ENCODE measurements around the gene SEZ6L.

The SEZ6L gene

DNA sequence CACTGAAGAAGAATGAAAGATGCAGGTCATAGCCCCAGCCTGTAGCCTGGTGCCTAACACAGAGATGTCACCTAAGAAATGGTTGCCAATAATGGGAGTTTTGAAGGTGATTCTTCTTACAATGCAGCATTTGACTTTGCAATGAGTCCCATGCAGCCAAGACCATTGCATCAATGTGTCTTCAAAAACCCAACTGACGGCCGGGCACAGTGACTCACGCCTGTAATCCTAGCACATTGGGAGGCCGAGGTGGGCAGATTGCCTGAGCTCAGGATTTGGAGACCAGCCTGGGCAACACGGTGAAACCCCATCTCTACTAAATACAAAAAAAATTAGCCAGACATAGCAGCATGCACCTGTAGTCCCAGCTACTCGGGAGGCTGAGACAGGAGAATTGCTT lies 170.5 kb downstream of the SEZ6L start:
- DNase-seq (ENCODE audit: low read depth, low spot score), result no peak
- H3K4me3 ChIP-seq (ENCODE audit: low read depth, low read length), result no peak overlapping the region
- TF ChIP-seq CTCF (IDR thresholded peaks at IDR 0.05; ENCODE audit: insufficient read depth, low read length, missing control alignments), result no peak
- ChIA-PET POLR2A (no interaction called here), CTCF (interaction anchor here (3.7 kb wide), 1 partner anchor 8 kb away, joined by 16 read pairs; no protein-coding TSS in a partner anchor)

GRCh38 chr22:26342745-26343410 lies 173.6 kb downstream of the SEZ6L start:
- ChIA-PET POLR2A (no interaction called here), CTCF (interaction anchor here (1.4 to 5.3 kb wide), 2 partner anchors 11 to 22 kb away, joined by 3 to 32 read pairs; no protein-coding TSS in a partner anchor)
- H3K4me3 ChIP-seq (ENCODE audit: low read depth, low read length), result no peak overlapping the region
- no peak for DNase-seq (ENCODE audit: low read depth, low spot score)
- no peak for TF ChIP-seq CTCF (IDR thresholded peaks at IDR 0.05; ENCODE audit: insufficient read depth, low read length, missing control alignments)

- H3K4me3 ChIP-seq (ENCODE audit: low read depth, low read length), result no peak overlapping the region
- ChIA-PET POLR2A (no interaction called here), CTCF (interaction anchor here (0.9 to 5.3 kb wide), 3 partner anchors 10 to 14 kb away, joined by 3 to 32 read pairs (median 4); no protein-coding TSS in a partner anchor)
- no peak for DNase-seq (ENCODE audit: low read depth, low spot score)
- TF ChIP-seq CTCF (IDR thresholded peaks at IDR 0.05; ENCODE audit: insufficient read depth, low read length, missing control alignments), result no peak
These were observed 176.2 kb downstream of the SEZ6L start for GRCh38 chr22:26345496-26345895.

GRCh38 chr22:26348810-26349526 lies 179.7 kb downstream of the SEZ6L start:
- TF ChIP-seq CTCF (IDR thresholded peaks at IDR 0.05; ENCODE audit: insufficient read depth, low read length, missing control alignments), result no peak
- no peak for DNase-seq (ENCODE audit: low read depth, low spot score)
- POLR2A ChIA-PET, result no interaction called here
- no peak overlapping the region for H3K4me3 ChIP-seq (ENCODE audit: low read depth, low read length)
- CTCF ChIA-PET, result interaction anchor here (0.7 to 1.5 kb wide), 3 partner anchors 18 to 177 kb away, joined by 3 to 5 read pairs (median 4); no protein-coding TSS in a partner anchor

GRCh38 chr22:26354707-26355106 lies 185.4 kb downstream of the SEZ6L start:
- POLR2A ChIA-PET, result no interaction called here
- no peak for TF ChIP-seq CTCF (IDR thresholded peaks at IDR 0.05; ENCODE audit: insufficient read depth, low read length, missing control alignments)
- CTCF ChIA-PET, result interaction anchor here (4.7 kb wide), 1 partner anchor 12 kb away, joined by 33 read pairs; no protein-coding TSS in a partner anchor
- H3K4me3 ChIP-seq (ENCODE audit: low read depth, low read length), result no peak overlapping the region
- DNase-seq (ENCODE audit: low read depth, low spot score), result no peak

- POLR2A ChIA-PET, result no interaction called here
- no peak for TF ChIP-seq CTCF (IDR thresholded peaks at IDR 0.05; ENCODE audit: insufficient read depth, low read length, missing control alignments)
- CTCF ChIA-PET, result interaction anchor here (0.6 to 4.7 kb wide), 7 partner anchors 9 to 895 kb away, joined by 3 to 33 read pairs (median 3); no protein-coding TSS in a partner anchor
- DNase-seq (ENCODE audit: low read depth, low spot score), result no peak
- H3K4me3 ChIP-seq (ENCODE audit: low read depth, low read length), result no peak overlapping the region
These were observed 188.0 kb downstream of the SEZ6L start for GRCh38 chr22:26357281-26357680.

Data from AG04449 (cell line).